Measurements from ENCODE around the gene RPL12.

- TF ChIP-seq, protein P1, sequence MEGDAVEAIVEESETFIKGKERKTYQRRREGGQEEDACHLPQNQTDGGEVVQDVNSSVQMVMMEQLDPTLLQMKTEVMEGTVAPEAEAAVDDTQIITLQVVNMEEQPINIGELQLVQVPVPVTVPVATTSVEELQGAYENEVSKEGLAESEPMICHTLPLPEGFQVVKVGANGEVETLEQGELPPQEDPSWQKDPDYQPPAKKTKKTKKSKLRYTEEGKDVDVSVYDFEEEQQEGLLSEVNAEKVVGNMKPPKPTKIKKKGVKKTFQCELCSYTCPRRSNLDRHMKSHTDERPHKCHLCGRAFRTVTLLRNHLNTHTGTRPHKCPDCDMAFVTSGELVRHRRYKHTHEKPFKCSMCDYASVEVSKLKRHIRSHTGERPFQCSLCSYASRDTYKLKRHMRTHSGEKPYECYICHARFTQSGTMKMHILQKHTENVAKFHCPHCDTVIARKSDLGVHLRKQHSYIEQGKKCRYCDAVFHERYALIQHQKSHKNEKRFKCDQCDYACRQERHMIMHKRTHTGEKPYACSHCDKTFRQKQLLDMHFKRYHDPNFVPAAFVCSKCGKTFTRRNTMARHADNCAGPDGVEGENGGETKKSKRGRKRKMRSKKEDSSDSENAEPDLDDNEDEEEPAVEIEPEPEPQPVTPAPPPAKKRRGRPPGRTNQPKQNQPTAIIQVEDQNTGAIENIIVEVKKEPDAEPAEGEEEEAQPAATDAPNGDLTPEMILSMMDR (conservative IDR thresholded peaks at IDR 0.05; ENCODE audit: low read depth, low read length): no peak
- no peak for TF ChIP-seq EZH2 (IDR thresholded peaks at IDR 0.05; ENCODE audit: borderline replicate concordance, low read depth, low read length, poor library complexity, severe bottlenecking)
Measured at GRCh38 chr9:127452691-127453090, 1.5 kb upstream of the RPL12 start.

All from A673 (cell line).